ENCODE data around the gene MCHR2. TPM values are rescaled to one million over a fixed set of nuclear protein-coding genes. Genes with fewer than 3 reads are reported as not detected.
A peak's percentile ranks its signal among the peaks of the same experiment; 100 is the strongest.
"Not testable (repeated sequence)": the region's sequence is repeated elsewhere in the genome, so short reads cannot be mapped to it uniquely, and the experiment has no call there.

The MCHR2 gene
- not detected for total RNA-seq

- peak; percentile 5 for DNase-seq
Observed at GRCh38 chr6:99993533-99994251, at the start of gene MCHR2. Gene MCHR2 (minus strand): TSS chr6:99994223. CDS start chr6:99956147, 38,076 bp downstream.

GRCh38 chr6:100038546-100038945, 44.5 kb upstream of the MCHR2 start:
- DNase-seq = not testable (repeated sequence)

GRCh38 chr6:100035873-100036653, 42.0 kb upstream of the MCHR2 start:
- no peak for DNase-seq

GRCh38 chr6:100023798-100024197, 29.8 kb upstream of the MCHR2 start:
- no peak for DNase-seq

GRCh38 chr6:100022847-100023246, 28.8 kb upstream of the MCHR2 start:
- DNase-seq = no peak

GRCh38 chr6:100008857-100009256, 14.8 kb upstream of the MCHR2 start:
- no peak for DNase-seq

GRCh38 chr6:100001915-100002388, 7.9 kb upstream of the MCHR2 start:
- DNase-seq = peak; percentile 60

GRCh38 chr6:99997141-99997540, 3.1 kb upstream of the MCHR2 start:
- no peak for DNase-seq

GRCh38 chr6:99995916-99996315, 1.9 kb upstream of the MCHR2 start:
- no peak for DNase-seq

GRCh38 chr6:99993146-99993532, 884 bp downstream of the MCHR2 start:
- no peak for DNase-seq

GRCh38 chr6:99991955-99992354, 2.1 kb downstream of the MCHR2 start:
- no peak for DNase-seq

GRCh38 chr6:99980741-99981140, 13.3 kb downstream of the MCHR2 start:
- no peak for DNase-seq

- DNase-seq = no peak
Observed at GRCh38 chr6:99979953-99980352, 14.1 kb downstream of the MCHR2 start.

- DNase-seq = no peak
Observed at GRCh38 chr6:99967052-99967451, 27.0 kb downstream of the MCHR2 start.

GRCh38 chr6:99960027-99960426, 34.0 kb downstream of the MCHR2 start:
- DNase-seq = no peak

GRCh38 chr6:99951016-99951805, 42.8 kb downstream of the MCHR2 start:
- DNase-seq = no peak

- DNase-seq = no peak
Observed at GRCh38 chr6:99946005-99946404, 48.0 kb downstream of the MCHR2 start.

GRCh38 chr6:99943846-99944245, 50.2 kb downstream of the MCHR2 start:
- DNase-seq = no peak

GRCh38 chr6:99940582-99940981, 53.4 kb downstream of the MCHR2 start:
- DNase-seq = no peak

- DNase-seq = no peak
Observed at GRCh38 chr6:99933129-99933528, 60.9 kb downstream of the MCHR2 start.

GRCh38 chr6:99912657-99913056, 81.4 kb downstream of the MCHR2 start:
- DNase-seq = no peak

GRCh38 chr6:99905209-99906106, 88.6 kb downstream of the MCHR2 start:
- DNase-seq = peak; percentile 43
